Osteocyte (in vitro differentiated cells): ENCODE measurements around the gene TTC19. TPM values are rescaled to one million over a fixed set of nuclear protein-coding genes. Genes with fewer than 3 reads are reported as not detected.
A peak's percentile ranks its signal among the peaks of the same experiment; 100 is the strongest.

Experiments
- DNase-seq: peaks from one replicate; pipeline ENCODE4 v3.0.0; 2021; ENCODE audit warnings: mixed read lengths; ENCODE audit not compliant: unreplicated experiment; ENCODE audit errors: extremely low spot score
- H3K27ac Mint-ChIP-seq: one replicate; pipeline ENCODE4 v1.8.0; 2021; ENCODE audit warnings: mild to moderate bottlenecking, mixed read lengths; ENCODE audit not compliant: unreplicated experiment
- H3K27me3 Mint-ChIP-seq: one replicate; pipeline ENCODE4 v1.8.0; 2021; ENCODE audit warnings: mixed read lengths; ENCODE audit not compliant: unreplicated experiment
- H3K36me3 Mint-ChIP-seq: one replicate; pipeline ENCODE4 v1.8.0; 2021; ENCODE audit warnings: mixed read lengths; ENCODE audit not compliant: unreplicated experiment
- H3K4me1 Mint-ChIP-seq: one replicate; pipeline ENCODE4 v1.8.0; 2021; ENCODE audit warnings: mixed read lengths; ENCODE audit not compliant: unreplicated experiment
- H3K4me3 Mint-ChIP-seq: one replicate; pipeline ENCODE4 v1.8.0; 2021; ENCODE audit warnings: mild to moderate bottlenecking, moderate library complexity, mixed read lengths; ENCODE audit not compliant: unreplicated experiment
- H3K9me3 Mint-ChIP-seq: one replicate; pipeline ENCODE4 v1.8.0; 2021; ENCODE audit warnings: mixed read lengths; ENCODE audit not compliant: unreplicated experiment
- total RNA-seq: library from RNA; stranded (reverse); gene quantifications from 2 replicates; pipeline ENCODE4 v1.2.1, GENCODE V29; 2021
- TF ChIP-seq, protein P1 (sequence below): fragments of 200-600 bp; sonication (generic); IDR thresholded peaks from 2 replicates; pipeline ENCODE4 v1.5.0; 2021; ENCODE audit warnings: antibody characterized with exemption, mild to moderate bottlenecking, moderate library complexity

Gene TTC19
- total RNA-seq, 1 donor from 2014 or later: 34.4 TPM

DNA sequence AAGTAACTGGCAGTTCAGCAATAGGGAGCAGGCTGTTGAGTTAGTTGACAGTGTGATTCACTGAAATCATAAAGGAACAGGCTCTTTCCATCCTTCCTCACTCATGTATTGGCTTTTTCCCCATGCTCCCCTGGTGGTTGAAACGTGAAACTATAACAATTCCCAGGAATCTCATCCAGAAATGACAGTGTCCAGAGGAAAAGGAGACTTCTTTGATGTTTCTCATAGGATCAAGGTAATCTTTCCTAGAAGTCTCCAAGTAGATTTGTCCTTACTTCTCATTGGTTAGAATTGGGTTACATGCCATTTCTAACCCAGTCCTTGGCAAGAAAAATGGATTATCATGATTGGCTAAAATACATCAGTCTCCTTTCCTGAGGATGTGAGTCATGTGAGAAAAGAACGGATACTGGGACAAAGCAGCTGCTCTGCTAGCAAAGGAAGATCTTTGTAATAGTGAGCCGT is 14.4 kb downstream of the TTC19 start:
- Mint-ChIP-seq H3K4me1 (peaks cover 13% of the 10 kb centered on the region), H3K9me3 (no peaks in the 10 kb centered on the region), H3K27ac (peak overlapping the region; percentile 54), H3K36me3 (peaks cover 46% of the 10 kb centered on the region), H3K27me3 (no peaks in the 10 kb centered on the region), H3K4me3 (no peak overlapping the region)
- TF ChIP-seq, protein P1, sequence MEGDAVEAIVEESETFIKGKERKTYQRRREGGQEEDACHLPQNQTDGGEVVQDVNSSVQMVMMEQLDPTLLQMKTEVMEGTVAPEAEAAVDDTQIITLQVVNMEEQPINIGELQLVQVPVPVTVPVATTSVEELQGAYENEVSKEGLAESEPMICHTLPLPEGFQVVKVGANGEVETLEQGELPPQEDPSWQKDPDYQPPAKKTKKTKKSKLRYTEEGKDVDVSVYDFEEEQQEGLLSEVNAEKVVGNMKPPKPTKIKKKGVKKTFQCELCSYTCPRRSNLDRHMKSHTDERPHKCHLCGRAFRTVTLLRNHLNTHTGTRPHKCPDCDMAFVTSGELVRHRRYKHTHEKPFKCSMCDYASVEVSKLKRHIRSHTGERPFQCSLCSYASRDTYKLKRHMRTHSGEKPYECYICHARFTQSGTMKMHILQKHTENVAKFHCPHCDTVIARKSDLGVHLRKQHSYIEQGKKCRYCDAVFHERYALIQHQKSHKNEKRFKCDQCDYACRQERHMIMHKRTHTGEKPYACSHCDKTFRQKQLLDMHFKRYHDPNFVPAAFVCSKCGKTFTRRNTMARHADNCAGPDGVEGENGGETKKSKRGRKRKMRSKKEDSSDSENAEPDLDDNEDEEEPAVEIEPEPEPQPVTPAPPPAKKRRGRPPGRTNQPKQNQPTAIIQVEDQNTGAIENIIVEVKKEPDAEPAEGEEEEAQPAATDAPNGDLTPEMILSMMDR: peak; percentile 67
- DNase-seq: no peak

DNA sequence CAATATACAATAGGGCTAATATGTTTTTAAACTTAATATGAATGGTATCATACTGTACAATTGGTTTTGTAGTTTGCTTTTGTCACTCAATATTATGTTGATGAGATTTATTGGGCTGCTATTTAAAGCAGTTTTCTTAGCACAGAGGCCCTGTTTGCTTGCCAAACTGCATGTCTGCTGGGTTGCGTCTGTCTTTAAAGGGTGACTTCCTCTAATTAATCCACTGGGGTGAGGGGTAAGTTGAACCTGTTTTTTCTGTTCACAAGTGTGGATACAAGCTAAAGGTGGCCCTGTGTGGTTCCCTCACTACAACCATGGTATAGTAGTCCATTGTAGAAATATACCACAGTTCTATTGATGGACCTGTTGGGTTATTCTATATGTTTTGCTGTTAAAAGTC is 19.7 kb downstream of the TTC19 start:
- H3K27ac Mint-ChIP-seq: no peak overlapping the region
- no peak overlapping the region for H3K4me3 Mint-ChIP-seq
- H3K36me3 Mint-ChIP-seq: peaks cover 49% of the 10 kb centered on the region
- no peaks in the 10 kb centered on the region for H3K9me3 Mint-ChIP-seq
- no peak for DNase-seq
- no peaks in the 10 kb centered on the region for H3K27me3 Mint-ChIP-seq
- H3K4me1 Mint-ChIP-seq: peaks cover under 1% of the 10 kb centered on the region
- TF ChIP-seq, protein P1: no peak

DNA sequence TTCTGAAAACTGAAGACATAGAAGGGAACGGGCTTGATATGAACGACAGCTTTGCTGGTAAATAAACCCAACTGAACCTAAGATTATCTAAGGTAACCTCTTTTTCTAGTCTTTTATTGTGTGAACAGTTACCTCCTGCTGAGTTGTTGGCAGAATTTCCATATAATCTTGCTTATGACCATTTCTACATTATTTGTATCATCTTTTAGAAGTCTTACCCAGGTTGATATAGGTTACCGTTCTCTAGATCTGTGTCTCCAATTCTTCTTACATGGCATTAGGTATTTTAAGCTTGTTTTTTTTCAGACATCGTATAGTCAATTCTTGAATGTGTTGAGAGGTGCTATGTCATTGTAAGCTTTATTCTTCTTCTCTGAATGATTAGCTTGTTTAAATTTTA is 24.3 kb downstream of the TTC19 start:
- H3K36me3 Mint-ChIP-seq: peaks cover 68% of the 10 kb centered on the region
- TF ChIP-seq, protein P1: no peak
- no peak overlapping the region for H3K27ac Mint-ChIP-seq
- H3K4me3 Mint-ChIP-seq: no peak overlapping the region
- no peaks in the 10 kb centered on the region for H3K9me3 Mint-ChIP-seq
- H3K4me1 Mint-ChIP-seq: peaks cover 12% of the 10 kb centered on the region
- DNase-seq: no peak
- no peaks in the 10 kb centered on the region for H3K27me3 Mint-ChIP-seq

DNA sequence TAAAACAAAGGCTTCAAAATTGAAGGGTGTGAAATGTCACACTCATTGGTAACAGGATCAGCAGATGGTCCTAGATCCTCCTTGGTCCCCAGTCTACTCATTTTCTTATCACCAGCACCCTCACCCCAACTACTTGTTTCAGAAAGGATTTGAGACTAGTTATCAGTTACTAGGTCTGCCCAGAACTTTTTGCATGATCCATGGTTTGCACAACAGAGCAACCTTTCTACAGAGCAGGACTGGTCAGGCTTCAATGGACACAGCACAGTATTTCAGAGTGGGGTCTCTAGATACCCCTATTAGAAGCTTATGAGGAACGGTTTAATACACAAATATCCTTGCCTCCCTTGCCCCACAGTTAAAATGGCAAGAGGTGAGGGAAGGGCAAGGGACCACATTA is 25.6 kb downstream of the TTC19 start:
- H3K4me3 Mint-ChIP-seq: no peak overlapping the region
- peaks cover 76% of the 10 kb centered on the region for H3K36me3 Mint-ChIP-seq
- no peak overlapping the region for H3K27ac Mint-ChIP-seq
- no peaks in the 10 kb centered on the region for H3K27me3 Mint-ChIP-seq
- no peak for DNase-seq
- peaks cover 12% of the 10 kb centered on the region for H3K4me1 Mint-ChIP-seq
- TF ChIP-seq, protein P1: no peak
- H3K9me3 Mint-ChIP-seq: no peaks in the 10 kb centered on the region

DNA sequence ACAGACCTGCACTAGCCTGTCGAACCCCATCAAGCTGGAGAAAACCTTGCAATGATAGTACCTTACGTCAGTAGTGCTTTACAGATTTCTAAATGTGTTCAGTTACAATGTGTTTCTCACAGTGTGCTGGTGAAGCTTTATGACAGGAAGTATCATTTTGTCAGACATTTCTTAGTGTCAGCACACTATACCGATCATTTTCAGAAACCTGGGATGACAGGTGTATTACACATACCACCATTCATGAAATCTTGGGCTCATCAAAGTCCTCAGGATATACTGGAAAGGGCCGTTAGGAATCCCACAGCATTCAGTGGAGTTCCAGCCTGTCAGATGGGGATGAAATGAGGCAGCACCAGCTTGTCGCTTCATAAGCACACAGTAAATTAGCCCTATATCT is 27.3 kb downstream of the TTC19 start:
- Mint-ChIP-seq H3K9me3 (no peaks in the 10 kb centered on the region), H3K27ac (peak overlapping the region; percentile 90), H3K4me3 (no peak overlapping the region), H3K27me3 (no peaks in the 10 kb centered on the region), H3K36me3 (peaks cover 82% of the 10 kb centered on the region), H3K4me1 (peaks cover 12% of the 10 kb centered on the region)
- TF ChIP-seq, protein P1: no peak
- no peak for DNase-seq
